C4-2B (cell line): ENCODE measurements around the gene TNS1.

Source experiments
- H3K27ac ChIP-seq: fragments of 450-650 bp; 2 replicates; pipeline ENCODE4 v1.5.1; 2017
- ZFX ChIP-seq: fragments of 450-650 bp; IDR thresholded peaks from 2 replicates; pipeline ENCODE4 v1.6.1; 2017
- TF ChIP-seq, protein P1 (sequence below): fragments of 450-650 bp; conservative IDR thresholded peaks from 2 replicates; pipeline ENCODE4 v1.5.1; 2017; ENCODE audit warnings: mild to moderate bottlenecking

The TNS1 gene

DNA sequence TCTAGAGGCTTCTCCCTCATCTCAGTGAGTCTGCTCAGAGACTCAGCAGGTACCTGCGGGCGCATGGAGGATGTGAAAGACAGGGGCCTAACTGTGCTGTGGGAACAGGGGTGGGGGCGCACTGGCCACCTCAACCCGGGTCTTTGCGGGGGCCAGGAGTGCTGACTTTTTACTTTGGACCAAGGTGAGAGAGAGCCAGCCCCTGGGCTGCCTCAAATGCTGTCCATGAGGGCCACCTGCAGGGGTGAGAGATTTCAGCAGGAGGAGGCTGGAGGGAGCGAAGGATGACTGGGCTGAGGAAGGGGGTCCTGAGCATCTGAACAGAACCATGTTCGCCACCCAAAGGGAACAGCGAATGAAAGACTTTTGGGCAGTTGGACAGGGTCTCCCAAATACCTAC, 129.4 kb downstream of the TNS1 start:
- TF ChIP-seq, protein P1, sequence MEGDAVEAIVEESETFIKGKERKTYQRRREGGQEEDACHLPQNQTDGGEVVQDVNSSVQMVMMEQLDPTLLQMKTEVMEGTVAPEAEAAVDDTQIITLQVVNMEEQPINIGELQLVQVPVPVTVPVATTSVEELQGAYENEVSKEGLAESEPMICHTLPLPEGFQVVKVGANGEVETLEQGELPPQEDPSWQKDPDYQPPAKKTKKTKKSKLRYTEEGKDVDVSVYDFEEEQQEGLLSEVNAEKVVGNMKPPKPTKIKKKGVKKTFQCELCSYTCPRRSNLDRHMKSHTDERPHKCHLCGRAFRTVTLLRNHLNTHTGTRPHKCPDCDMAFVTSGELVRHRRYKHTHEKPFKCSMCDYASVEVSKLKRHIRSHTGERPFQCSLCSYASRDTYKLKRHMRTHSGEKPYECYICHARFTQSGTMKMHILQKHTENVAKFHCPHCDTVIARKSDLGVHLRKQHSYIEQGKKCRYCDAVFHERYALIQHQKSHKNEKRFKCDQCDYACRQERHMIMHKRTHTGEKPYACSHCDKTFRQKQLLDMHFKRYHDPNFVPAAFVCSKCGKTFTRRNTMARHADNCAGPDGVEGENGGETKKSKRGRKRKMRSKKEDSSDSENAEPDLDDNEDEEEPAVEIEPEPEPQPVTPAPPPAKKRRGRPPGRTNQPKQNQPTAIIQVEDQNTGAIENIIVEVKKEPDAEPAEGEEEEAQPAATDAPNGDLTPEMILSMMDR, result no peak
- no peak for TF ChIP-seq ZFX
- no peak overlapping the region for H3K27ac ChIP-seq

DNA sequence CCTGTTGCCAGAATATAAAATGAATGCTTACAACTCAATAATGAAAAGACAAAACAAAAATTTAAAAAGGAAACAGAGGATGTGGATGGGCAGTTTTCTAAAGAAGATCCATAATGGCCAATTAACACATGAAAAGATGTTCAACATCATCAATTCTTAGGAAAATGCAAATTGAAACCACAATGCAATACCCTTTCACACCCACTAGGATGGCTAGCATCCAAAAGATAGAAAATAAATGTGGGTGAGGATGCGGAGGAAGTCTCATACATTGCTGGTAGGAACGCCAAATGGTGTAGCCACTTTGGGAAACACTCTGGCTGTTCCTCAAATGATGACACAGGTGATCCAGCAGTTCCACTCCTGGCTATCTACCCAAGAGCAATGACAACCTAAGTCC, 130.5 kb downstream of the TNS1 start:
- no peak for TF ChIP-seq ZFX
- TF ChIP-seq, protein P1, result no peak
- H3K27ac ChIP-seq, result no peak overlapping the region

DNA sequence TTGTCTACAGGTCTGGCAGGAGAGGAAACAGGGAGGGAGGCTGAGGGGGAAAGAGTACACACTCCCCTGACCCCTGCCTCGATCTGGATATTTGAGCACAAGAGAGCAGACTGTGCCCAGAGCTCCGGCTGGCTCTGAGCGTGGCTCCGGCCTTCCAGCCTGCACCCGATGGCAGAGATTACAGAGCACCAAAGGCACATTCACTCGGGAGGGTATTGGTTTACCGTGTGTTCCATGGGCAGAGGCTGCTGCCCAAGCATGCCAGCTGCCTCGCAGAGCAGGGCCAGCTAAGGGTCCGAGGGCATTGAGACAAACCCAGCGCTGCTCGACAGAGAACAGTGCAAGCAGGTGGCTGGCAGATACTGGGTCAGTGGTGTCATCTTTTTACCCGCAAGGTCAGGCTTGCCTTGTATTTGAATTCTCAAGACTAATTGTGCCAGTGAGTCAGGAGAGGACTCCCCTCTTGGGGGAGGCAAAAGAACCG, 132.2 kb downstream of the TNS1 start:
- TF ChIP-seq ZFX, result no peak
- TF ChIP-seq, protein P1, result no peak
- no peak overlapping the region for H3K27ac ChIP-seq

DNA sequence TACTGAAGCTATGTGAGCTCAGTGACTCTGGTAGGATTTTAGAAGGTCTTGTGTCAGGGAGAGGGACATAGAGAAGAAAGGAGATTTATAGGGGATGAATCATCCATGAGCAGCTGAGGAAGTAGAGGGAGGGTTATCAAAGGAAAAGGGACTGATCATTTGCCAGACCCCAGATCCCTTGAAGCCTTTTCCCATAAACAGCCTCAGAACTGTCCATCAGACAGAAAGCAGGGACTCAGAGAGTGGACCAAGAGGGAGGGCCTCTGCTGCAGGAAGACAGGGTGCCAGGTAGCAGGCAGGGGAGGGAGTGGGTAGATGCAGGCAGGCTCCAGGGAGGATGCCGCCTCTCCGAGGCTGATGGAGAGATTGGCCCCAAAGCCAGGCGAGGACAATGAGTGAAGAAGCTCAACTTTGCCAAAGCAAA, 133.9 kb downstream of the TNS1 start:
- H3K27ac ChIP-seq, result no peak overlapping the region
- TF ChIP-seq ZFX, result no peak
- TF ChIP-seq, protein P1, result no peak

DNA sequence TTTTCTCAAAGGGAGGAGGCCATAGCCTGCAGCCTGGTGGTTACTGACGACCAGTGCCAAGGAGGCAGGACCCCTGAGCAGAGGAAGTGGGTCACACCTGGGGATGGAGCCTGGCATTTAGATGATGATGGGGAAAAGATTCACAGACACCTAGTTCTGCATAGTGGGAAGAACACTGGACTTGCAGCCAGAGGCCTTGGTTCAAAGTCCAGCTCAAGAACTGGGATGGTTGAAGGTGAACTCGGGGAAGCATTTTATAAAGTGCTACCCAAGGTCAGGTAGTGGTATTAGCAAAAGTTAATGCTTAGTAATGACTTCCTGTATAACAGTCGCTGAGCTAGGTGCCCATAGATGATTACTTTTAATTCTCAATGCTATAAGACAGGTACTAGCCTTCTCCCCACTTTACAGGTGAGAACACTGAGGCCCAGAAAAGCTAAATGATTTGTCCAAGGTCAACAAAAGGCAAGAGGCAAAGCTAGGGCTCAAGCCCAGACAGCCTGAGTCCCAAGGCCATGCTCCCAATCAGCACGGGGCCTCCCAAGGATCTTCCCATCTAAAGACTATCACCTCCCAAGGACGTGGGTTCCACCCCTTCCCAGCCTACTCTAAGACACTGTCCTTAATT, 134.4 kb downstream of the TNS1 start:
- TF ChIP-seq, protein P1, result no peak
- no peak for TF ChIP-seq ZFX
- no peak overlapping the region for H3K27ac ChIP-seq

DNA sequence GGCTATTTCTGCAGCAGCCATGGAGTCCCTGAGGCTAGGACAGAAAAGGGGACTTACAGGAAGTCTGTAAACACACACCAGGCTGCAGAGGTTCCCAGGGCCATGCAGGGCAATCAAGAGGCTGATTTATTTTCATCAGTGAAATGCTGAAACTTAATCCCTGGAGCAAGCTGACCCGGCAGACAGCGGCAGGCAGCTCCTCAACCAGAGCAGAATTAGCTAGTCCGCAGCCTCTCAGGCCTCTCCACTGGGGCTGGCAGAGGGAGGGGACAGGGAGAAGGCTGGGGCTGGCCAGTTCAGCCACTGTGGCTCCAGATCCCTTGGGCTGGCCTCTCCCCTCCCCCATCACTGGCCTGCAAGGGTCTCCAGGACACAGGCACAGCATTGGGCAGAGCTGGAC, 136.3 kb downstream of the TNS1 start:
- TF ChIP-seq, protein P1, result no peak
- TF ChIP-seq ZFX, result no peak
- peak overlapping the region; percentile 32; the same call in 1 of the 2 replicates for H3K27ac ChIP-seq

DNA sequence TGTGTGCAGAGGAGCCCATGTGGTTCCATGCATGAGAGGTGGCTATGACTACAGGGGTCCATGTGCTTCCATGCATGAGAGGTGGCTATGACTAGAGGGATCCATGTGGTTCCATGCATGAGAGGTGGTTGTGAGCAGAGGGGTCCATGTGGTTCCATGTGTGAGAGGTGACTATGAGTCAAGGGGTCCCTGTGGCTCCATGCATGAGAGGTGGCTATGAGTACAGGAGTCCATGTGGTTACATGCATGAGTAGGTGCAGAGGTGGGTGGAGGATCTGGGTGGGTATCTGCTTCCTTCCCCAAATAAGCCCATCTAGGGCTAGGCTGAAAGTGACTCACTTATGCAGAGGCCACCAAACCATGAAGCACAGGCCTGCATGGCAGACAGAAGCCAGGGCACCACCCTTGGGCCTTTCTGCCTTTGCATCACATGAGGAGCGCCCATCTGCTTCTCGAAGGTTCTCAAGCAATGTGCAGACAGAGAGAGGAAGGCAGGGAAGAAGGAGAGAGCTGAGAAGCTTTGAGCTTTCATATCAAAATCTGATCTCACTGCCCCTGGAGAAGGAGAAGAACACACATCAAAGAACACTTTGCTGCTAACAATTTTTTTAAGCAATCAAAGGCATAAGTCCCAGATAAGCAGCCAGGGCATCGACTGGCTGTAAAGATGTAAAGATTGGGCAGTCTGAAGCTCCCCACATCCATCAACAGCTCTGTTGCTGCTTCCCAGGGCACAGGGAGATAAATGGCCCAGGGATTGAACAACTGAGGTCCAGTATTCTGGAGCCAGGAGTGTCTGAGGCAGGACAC, 137.6 kb downstream of the TNS1 start:
- H3K27ac ChIP-seq, result peak overlapping the region; percentile 32
- no peak for TF ChIP-seq ZFX
